T-helper 1 cell (primary cell): ENCODE results near the gene SCN7A.
"Not testable (repeated sequence)": the region's sequence is repeated elsewhere in the genome, so short reads cannot be mapped to it uniquely, and the experiment has no call there.

Experiments used
- DNase-seq, 5 donors: peaks; one replicate each; pipeline ENCODE4 v3.0.0-alpha.2; 2012 to 2020

The SCN7A gene

DNA sequence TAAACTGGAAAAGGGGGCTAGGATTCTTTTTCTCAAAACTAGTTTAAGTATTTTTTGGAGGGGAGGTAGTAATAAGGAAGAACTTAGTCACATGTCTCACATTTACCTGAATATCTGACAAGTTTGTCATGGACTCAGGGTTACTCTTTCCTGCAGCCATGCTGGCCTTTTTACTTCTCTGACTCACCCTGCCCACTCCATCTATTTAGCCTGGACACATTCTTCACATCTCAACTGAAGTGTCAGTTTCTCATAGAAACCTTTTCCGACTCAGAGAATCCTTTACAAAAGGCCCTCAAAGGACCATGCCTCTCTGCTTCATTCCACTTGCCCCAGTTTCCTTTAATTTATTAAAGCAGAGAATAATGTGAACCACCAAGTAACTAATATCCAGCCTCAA, 42.6 kb downstream of the SCN7A start:
- DNase-seq = no peak

DNA sequence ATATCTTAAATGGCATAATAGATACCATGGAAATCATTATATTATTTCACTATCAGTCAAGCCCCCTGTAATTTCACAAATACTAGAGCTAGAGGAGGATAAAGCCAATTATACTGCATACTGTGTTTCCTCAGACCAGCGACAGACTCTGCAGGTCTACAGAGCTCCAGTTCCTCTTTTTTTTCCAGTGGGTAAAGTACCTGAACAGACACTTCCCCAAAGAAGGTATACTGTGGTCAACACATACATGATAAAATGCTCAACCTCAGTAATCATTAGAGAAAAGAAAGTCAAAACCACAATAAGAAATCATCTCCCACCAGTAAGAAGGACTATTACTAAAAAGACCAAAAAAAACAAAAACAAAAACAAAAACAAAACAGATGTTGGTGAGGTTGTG, 44.6 kb downstream of the SCN7A start:
- DNase-seq = no peak

DNA sequence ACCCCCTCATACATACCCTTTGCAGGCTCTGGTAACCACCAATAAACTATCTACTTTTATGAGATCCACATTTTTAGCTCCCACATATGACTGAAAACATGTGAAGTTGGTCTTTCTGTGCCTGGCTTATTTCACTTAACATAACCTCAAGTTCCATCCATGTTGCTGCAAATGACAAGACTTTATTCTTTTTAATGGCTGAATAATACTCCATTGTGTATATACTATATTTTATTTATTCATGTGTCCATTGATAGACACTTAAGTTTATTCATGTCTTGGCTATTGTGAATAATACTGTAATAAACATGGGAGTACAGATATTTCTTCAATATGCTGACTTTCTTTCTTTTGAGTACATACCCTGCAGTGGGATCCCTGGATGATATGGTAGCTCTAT, 45.9 kb downstream of the SCN7A start:
- no peak for DNase-seq

DNA sequence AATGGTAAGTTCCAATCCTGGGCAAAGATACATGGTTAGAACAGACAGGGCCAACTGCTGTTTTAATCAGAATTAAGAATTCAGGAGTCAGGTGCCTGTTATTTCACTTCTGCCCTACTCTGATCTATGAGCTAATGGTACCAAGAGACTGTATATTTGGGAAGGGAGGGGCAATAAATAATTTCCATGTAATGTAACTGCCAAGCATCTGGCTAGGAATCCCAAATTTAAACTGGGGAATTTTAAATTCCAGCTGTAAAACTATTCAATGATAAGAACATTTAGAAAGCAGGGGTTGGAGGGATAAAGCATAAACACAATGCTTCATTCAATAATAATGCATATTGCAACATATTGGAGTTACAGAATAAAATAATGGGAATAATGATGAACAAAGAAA, 49.7 kb downstream of the SCN7A start:
- no peak for DNase-seq

DNA sequence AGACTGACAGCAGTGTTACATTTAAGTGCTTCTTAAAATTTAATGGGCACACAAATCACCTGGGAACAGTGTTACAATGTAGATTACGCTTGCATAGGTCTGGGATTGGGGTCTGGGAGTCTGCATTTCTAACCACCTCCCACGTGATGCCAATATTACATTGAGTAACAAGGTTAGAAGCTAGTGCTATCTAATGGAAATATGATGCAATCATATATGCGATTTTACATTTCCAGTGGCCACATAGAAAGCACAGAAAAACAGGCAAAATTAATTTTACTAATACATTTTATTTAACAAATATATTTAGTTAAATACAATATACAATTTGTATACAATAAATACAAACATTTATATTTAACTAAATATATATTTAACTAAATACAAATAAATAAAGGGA, 53.7 kb downstream of the SCN7A start:
- DNase-seq = no peak

DNA sequence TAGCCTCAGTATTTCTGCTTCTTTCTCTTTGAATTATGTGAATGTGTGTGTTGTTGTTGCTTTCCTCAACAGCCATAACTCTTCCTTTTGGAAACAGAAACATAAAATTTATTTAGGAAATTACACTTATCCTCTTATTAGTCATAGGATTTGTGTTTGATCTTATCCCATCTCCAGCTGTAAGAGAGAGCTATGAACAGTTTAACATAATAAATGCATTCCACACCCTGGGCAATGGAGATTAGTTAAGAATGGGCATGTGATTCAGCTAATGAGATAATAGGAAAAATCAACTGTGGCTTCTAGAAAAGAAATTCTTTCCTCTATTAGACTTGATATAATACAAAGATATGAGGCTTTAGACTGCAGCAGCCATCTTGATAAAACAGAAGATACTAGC, 55.0 kb downstream of the SCN7A start:
- DNase-seq = no peak

DNA sequence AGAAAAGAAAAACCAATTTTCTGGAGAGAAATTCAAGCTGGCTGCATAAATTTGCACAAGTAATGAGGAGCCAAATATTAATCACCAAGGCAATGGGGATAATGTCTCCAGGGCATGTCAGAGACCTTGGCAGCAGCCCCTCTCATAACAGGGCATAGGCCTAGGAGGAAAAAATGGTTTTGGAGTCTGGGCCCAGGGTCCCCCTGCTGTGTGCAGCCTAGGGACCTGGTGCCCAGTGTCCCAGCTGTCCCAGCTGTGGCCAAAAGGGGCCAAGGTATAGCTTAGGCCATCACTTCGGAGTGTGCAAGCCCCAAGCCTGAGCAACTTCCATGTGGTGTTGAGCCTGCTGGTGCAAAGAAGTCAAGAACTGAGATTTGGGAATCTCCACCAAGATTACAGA, 57.1 kb downstream of the SCN7A start:
- DNase-seq = no peak

DNA sequence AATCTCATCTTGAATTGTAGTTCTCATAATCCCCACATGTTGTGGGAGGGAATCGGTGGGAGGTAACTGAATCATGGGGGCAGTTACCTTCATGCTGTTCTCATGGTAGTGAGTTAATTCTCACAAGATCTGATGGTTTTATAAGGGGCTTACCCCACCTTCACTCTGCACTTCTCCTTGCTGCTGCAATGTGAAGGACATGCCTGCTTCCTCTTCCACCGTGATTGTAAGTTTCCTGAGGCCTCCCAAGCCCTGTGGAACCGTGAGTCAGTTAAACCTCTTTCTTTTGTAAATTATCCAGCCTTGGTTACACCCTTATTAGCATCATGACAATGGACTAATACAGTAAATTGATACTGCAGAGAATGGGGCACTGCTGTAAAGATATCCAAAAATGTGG, 57.9 kb downstream of the SCN7A start:
- DNase-seq = no peak

DNA sequence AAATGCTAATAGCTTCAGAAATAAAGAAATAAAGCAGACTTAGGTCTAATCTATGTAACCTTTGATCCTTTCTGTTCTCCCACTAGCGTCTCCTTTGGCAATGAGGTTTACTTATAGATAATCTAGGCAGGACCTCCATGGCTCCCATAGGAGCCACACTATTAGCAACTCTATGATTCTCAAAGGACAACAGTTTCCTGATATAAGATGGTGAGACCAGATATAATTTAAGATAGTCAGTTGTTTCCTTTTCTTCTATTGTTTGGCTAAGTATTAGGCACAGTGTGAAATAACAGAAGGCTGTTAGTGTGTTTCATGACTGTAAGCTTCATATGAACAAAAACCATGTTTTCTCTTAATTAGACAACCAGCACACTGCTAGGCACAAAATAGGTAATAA, 59.6 kb downstream of the SCN7A start:
- no peak for DNase-seq

DNA sequence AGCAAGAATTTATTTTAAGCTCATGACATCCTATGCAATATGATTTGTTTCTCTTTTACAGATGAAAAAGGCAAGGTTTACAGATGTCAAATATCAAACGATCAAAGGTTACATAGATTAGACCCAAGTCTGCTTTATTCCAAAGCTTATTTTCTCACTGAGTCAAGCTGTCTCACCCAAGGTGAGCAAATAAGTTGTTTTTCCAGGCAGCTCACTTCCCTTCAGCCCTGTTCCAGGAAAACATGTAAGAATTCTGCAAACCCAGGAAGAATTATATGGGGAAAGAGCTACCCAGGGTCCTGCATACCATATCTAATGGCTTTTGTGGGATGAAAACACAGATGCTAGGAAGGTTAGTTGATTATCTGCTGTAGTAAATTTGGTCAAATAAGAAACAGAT, 60.6 kb downstream of the SCN7A start:
- no peak for DNase-seq

DNA sequence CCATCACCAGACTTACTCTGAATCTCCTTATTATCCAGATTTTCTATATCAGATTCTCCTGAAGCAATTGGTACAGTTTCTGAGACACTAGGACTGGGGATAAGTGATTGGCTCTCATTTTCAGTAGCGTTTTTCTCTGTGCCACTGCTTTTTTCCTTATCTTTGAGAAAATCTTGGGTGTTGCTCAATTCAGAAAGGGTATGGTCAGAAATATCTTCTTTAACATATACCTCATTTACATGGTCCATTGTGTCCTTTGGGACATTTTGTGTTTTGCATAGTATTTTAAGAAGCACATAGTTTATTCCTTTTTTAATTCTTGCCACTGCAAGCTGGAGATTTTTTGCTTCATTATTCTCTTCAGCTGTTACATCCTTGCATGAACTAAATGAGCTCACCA, 61.7 kb downstream of the SCN7A start:
- no peak for DNase-seq

DNA sequence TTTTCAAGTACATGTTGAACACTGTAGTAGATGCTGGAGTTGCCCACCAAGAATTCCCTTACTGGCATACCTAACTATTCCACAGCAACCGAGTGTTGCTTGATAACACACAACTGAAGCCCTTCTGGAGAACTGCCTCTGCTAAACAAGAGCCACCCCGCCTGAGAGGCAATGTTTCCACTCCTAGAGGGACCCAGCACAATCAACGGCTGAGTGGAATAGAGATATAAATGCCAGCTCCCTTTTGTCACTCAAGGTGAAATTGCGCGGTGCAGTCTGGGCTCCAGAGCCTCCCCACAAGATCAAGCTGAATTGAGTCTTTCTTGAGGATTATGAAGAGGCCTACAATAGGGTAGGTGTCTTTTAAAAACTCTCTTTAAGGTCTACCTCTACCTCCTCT, 69.2 kb downstream of the SCN7A start:
- DNase-seq = no peak

DNA sequence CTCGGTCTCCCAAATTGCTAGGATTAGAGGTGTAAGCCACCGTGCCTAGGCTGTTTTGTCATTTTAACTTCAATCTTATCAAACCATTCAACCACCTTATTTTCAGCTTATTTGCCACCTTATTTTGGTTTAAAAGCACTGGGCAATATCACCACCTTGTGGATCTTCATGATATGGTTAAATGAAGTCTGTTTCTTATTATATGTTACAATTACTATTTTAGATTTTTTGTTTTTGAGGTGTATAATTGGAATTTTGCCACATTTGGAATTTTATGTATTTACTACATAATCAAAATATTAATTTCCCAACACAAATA, 74.5 kb downstream of the SCN7A start:
- no peak for DNase-seq

DNA sequence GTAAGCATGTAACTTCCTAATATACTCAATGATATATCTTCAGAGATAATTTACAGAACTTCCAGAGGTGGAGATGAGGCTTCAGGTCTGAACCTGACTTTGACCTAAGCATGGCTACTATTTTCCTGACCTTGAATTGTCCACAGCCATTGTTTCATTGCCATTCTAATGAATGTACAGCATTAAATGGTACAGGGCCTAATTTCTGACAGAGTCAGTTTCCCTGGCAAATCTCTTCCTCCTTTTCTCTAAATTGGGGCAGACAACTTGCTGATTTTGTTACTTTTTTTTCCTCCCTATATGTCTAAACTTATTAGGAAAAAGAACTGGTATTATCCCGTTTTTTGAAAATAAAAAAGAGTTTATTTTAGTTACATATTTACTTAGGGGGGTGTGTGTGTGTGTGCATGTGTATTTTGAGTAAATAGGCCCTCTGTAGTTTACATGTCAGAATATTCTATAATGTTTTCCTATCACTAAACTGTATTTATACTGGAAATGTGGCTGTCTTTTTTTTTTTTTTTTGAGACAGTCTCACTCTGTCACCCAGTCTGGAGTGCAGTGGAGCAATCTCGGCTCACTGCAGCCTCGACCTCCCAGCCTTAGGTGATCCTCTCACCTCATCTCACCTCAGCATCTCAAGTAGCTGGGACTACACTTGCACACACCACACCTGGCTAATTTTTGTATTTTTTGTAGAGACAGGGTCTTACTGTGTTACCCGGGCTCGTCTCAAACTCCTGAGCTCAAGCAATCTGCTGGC, 75.0 kb downstream of the SCN7A start:
- DNase-seq = no peak

DNA sequence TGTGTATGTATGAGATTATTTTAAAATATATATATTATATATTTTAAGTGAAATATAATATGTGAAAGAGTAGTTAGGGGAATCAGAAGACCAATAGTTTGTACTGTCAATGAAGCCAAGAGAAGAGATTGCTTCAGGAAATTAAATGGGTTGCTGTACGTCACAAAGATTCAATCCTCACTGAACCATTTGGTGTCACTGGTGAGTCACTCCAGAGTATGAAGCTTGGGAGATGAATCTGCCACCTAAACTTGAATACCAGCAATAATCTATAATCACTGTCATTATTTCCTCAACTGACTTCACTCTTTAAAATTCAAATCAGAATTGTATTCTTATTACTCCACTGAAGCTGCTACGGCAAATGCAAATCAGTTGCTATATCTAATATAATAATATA, 76.4 kb downstream of the SCN7A start:
- no peak for DNase-seq

DNA sequence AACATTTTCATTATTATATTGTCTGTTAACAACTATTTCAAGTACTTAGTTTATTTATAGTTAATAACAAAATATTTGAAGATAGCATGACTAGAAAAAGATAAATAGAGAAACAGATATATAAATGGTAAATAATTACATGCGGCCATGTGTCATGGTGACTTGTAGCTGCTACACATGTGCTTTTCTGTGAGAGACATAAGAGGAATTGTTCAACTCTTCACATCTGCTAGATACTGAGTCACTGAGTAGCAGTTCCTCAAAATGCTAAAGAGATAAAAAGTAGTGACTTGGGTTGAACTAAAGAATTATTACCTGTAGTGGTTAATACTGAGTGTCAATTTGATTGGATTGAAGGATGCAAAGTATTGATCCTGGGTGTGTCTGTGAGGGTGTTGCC, 80.8 kb downstream of the SCN7A start:
- DNase-seq = no peak

DNA sequence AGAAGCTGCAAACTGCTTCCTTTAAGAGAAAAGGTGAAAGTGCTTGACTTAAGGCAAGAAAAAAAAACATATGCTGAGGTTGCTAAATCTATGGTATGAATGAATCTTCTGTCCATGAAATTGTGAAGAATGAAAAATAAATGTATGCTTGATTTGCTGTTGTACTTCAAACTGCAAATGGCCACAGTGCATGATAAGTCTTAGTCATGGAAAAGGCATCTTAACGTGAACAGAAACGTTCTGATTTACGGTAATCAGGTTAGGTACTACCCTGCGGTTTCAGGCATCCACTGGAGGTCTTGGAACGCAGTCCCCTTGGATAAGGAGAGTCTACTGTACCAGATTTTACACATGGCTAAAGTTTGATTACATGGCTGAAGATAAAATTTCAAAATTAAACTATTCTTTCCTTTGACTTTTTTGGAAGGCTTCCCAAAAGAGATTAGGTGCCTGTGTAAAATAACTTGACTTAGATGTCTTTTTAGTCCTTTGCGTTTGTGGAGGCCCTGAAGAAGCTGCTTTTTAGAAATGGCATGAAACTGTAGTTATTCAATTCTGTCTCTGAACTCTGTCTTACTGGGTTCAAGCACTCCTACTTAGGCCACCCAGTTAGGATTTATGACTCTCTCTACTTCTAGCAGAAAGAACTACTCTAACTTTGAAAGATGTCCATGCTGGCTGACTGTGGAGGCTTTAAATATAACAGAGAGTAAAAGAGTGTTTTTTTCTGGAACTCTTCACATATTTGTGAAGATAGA, 82.4 kb downstream of the SCN7A start:
- no peak for DNase-seq

DNA sequence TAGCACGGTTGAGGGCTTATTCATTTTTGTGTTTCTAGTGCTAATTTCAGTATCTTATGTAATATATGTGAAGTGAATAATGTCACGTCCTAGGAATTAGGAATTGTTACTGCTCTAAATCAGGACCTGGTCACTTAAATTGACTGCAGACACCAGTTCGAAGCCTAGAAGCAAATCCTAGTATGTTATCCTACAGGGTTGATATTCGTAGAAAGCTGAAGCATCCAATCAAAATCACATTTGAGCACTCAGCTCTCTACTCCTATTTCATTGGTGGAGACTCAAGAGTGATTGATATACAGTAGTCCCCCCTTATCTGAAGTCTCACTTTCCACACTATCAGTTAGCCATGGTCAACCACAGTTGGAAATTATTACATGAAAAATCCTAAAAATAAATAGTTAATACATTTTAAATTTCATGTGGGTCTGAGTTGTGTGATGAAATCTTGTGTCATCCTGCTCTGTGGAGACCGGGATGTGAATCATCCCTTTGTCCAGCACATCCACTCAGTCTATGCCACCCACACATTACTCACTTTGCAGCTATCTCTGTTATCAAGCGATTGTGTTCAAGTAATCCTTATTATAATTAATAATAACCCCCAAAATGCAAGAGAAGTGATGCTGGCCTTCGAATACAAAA, 83.1 kb downstream of the SCN7A start:
- no peak for DNase-seq

DNA sequence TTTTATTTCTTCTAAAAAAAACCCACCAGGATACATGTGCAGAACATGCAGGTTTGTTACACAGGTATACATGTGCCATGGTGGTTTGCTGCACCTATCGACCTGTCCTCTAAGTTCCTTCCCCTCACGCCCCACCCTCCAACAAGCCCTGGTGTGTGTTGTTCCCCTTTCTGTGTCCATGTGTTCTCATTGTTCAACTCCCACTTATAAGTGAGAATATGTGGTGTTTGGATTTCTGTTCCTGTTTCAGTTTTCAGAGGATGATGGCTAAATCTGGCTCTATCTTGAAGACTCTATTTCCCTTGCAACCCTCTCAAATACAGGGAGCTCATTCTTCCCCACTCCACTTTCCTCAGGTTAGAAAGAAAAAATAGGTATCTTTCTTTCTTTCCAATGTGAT, 86.3 kb downstream of the SCN7A start:
- not testable (repeated sequence) for DNase-seq

DNA sequence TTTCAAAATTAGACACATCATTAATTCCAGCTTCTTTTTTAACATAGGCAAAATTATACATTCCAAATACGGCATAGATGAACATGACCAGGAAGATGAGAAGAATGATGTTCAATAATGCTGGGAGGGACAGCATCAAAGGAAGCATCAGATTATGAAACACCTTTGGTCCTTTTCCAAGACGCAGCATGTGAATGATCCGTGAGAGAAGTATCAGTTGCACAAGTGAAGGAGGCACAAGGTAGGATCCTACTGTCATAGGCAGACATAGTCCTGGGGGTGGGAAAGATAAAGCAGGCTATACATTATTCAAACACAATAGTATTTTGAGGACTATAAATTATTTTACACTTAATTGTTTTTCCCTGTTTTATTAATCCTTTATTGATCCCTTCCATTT, 87.7 kb downstream of the SCN7A start:
- no peak for DNase-seq

DNA sequence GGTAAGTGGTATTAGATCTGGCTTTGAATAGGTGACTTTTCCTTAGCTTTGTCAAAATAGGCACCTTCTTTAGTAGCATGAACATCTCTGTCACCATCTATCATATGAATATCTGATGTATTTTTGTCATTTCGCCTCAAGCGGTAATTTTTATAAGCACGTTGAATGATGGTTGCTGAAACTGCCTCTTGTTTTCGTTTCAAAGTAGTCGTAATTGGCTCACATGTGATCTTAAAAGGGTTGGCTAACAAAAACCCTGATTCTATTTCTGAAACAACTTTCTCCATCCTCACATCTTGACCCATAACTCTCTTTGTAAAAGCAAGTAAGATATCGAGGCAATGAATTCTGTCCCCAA, 88.5 kb downstream of the SCN7A start:
- no peak for DNase-seq

DNA sequence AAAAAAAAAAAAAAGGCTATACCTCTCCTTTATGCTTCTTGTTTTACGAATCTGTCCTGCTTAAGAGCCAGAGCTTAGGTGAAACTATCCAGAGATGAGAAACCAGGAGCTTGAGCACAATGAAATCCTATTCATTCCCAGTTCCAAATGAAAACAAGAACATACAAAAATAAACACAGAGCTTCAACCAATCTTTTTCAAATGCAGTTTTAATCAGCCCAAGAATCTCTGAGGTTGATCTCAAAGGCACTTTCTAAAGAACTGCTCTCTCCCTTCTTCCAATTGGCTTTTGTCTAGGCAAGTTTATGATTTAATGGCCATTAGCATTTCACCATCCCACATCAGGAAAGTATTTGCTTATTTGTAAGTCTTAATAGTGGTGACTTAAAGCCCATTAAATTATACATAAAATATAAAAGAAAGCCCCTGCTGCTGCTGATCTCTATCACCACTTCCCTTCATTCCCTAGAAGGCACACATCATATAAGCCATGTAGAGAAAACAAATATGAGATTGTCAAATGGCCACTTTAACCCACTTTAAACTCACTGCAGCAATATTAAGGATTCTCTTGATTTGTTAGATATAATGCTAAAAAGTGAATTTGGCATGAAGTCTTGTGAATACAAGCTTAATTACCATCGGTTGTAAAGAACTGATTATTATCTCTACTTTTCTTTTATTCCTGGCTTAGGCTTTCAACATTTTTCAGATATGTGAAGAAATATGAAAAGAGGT, 89.0 kb downstream of the SCN7A start:
- DNase-seq = no peak

DNA sequence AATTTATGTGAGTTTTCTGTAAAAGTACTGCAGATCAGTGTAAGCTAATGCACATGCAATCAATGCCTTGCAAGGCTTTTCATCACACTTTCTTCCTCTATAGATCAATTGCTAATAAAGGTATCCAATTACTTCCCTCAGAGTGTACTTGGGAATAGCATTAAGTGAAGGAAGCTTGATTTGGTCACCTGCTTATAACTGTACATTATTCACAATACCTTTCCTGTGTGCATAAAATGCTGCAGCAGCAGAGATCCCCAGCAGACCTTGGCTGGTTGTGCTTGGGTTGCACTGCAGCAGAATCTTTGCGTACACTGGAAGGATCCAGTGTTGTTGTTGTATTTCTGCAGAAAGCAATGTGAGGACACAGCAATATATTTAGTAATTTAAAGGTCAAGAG, 99.8 kb downstream of the SCN7A start:
- no peak for DNase-seq

DNA sequence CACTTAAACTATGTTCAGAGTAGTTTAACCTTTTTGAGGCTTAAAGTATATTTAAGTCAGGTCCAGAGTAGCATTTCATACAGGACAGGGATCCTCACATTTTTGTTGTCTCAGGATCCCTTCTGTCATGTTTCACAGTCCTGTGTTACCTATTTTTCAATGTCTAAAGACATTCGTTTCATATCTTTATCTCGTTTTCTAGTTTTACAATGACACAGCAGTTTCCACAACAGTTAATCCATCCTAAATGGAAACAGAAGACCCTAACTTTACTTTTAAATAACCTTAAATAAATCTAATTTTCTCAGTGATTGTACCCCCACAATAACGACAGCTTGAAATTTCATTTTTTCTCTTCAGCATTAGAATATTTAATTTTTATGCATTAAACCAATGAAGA, 101.0 kb downstream of the SCN7A start:
- no peak for DNase-seq
